Stimulated activated CD8-positive, alpha-beta memory T cell treated with anti-CD3 and anti-CD28 coated beads, Interleukin-4, amount 100 ng/mL, for 24 hours (primary cell): Measurements from ENCODE around the gene SLC39A6.
"Not testable (repeated sequence)": the region's sequence is repeated elsewhere in the genome, so short reads cannot be mapped to it uniquely, and the experiment has no call there.

ENCODE experiments used
- DNase-seq: peaks from one replicate; pipeline ENCODE4 v3.0.0-alpha.2; 2020; ENCODE audit warnings: low read depth

SLC39A6 gene

GRCh38 chr18:36132756-36133155 is 3.6 kb upstream of the SLC39A6 start:
- DNase-seq, result no peak

- DNase-seq, result no peak
Observed at GRCh38 chr18:36131692-36132483, 2.7 kb upstream of the SLC39A6 start.

DNA sequence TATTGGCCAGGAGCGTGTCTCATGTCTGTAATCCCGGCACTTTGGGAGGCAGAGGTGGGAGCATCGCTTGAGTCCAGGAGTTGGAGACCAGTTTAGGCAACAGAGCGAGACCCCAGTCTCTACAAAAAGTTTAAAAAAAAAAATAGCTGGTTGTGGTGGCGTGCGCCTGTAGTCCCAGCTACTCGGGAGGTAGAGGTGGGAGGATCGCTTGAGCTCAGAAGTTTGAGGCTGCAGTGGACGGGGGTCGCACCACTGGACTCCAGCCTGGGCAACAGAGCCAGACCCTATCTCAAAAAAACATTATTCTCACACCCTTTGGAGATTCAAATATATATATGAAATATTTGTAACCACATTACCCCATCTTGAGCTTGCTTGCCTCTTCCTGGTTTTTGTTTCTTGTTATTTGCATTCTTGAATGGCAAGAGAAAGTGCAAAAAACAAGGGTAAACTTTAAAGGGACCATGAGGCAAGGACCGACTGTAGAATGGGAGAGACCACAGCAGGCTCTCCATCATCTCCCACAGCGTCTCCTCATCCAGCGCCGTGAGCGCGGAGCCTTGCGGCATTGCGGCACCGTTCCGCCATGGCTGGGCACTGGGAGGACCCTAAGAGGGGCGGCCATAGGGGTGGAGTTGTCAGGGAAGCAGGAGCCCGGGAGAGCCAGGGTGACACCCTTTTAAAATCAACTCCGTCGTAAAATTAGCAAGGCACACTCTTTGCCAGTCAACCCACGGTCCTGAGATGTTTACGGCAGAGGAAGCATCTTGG is 1.9 kb upstream of the SLC39A6 start:
- no peak for DNase-seq

GRCh38 chr18:36130039-36130831 is 1.1 kb upstream of the SLC39A6 start:
- DNase-seq, result no peak

DNA sequence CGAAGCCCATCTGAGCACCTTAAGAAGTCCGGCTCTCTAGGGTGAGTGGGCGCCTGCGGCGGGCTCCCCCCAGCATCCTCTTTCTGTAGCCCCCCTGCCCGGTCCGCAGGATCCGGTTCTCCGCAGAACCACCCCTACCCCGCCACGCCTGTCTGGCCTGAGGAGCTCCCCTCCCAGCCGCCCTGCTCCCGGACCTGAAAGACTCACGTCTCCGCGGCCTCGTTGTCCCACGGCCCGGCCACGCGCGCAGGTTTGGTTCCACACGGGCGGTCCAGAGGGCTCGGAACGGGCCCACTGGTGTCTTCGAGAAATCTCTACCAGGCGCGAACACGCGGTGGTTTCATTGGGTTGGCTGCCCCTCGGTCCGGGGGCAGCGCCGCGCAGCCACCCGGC is 237 bp downstream of the SLC39A6 start:
- no peak for DNase-seq

- no peak for DNase-seq
Observed at GRCh38 chr18:36128530-36128870, 640 bp downstream of the SLC39A6 start.

DNA sequence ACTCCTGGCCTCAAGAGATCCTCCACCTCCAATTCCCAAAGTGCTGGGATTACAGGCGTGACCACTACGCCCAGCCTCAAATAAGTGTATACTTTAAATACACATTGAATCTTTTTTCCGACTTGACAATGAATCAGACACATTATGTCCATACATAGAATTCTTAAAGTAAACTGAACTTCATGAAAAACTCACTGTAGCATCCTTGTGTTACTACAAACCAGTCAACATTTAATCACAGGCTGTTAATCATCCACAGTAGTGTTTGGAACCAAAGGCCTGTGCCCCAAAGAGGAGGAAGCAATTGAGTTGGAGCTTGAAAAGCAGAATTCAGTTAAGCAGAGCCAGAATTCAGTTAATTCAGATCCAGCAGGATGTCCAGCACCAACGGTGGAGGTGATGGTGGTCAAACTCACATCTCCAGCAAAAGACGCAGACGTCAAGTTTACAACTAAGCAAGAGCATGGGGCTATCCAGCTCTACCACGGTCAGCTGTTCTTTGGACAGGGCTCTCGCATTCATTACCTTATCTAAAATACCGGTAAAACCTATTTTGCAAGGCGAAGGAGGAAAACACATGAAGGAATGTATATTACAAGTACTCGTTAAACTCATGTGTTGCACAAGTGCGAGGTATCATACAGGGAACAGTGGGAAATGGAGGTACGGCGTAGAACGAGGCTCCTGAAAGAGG is 1.2 kb downstream of the SLC39A6 start:
- DNase-seq, result no peak

DNA sequence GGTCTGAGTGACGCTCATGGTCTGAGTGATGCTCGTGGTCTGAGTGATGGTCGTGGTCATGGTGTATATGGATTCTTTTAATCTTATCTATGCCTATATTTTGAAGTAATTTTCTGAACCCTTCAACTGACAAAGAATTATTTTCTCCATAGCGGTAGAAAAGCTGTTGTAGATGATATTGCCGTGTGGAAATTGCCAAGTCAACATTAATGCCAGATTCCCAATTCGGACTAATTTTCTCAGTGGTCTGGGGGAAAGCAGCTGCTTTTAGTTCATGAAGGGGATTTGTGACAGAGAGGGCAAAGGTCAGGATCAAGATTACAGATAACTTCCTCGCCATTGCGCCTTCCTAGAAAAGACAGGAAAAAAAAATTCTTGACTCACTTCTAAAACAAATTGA is 2.5 kb downstream of the SLC39A6 start:
- DNase-seq, result no peak

DNA sequence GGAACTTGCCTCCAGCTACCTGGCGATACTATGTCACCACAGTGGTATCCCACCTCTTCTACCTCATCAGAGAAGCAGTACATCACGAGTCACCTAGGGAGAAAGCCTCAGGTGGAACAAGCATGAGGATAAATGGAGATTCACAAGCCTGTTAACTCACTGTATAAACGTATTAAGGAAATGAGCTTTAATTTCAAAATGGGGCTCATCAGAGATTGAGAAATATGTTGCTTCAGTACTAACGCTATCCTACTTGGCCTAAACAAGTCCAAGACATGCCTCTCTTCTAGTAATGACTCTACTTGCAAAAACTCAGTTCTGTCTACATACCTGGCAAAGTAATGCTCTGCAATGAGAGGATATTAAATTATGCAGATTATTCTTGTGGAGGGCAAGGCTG is 4.3 kb downstream of the SLC39A6 start:
- no peak for DNase-seq

DNA sequence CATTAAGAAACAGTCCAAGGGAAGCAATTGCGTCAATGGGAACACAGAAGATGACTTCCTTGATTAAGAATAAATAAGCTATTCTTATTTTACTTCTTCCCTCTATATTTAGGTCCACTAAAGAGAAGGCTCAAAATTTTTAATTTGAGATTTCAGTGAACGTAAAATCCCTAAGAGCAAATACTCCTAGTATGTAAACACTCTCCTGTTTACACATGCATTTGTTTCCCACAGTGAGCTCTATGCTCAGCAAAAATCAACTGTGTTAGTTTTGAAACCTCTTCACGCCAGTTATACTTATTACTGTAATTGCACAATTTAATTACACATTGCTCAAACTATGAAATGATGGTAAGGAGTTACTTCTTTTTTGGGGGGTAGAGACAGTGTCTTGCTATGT is 8.8 kb downstream of the SLC39A6 start:
- DNase-seq, result no peak

GRCh38 chr18:36116771-36117170 is 12.4 kb downstream of the SLC39A6 start:
- DNase-seq, result not testable (repeated sequence)

GRCh38 chr18:36114738-36115137 is 14.4 kb downstream of the SLC39A6 start:
- DNase-seq, result no peak

GRCh38 chr18:36114251-36114650 is 14.9 kb downstream of the SLC39A6 start:
- DNase-seq, result no peak

GRCh38 chr18:36112302-36112701 is 16.8 kb downstream of the SLC39A6 start:
- DNase-seq, result no peak

- no peak for DNase-seq
Observed at GRCh38 chr18:36109737-36110136, 19.4 kb downstream of the SLC39A6 start.

GRCh38 chr18:36108601-36109000 is 20.5 kb downstream of the SLC39A6 start:
- no peak for DNase-seq

DNA sequence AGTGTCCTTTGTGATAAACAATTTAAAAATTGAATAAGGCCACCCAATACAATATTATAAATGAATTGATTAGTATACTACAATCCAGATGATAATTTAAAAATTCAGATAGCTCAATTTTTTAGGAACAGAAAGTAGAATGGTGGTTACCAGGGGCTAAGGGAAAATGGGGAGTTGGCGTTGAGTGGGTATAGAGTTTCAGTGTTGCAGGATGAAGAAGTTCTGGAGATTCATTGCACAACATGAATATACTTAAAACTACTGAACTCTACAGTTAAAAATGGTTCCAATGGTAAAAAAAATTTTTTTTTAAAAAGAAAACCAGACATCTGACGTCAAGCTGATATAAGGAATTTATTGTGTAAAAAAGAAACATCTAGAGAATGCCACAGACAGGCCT is 20.9 kb downstream of the SLC39A6 start:
- DNase-seq, result no peak

- no peak for DNase-seq
Observed at GRCh38 chr18:36107477-36107876, 21.7 kb downstream of the SLC39A6 start.

DNA sequence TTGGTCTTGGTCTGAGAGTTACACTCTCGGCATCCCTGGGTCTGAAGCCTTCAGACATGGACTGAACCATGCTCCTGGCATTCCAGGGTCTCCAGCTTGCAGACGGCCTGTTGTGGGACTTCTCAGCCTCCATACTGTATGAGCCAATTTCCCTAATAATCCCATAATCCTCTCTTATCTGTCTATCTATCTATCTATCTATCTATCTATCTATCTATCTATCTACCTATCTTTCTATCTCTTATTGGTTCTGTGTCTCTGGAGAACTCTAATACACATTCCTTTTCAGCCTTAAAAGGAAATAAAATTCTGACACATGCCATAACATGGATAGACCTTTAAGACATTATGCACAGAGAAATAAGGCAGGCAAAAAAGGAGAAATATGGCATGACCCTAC is 24.4 kb downstream of the SLC39A6 start:
- no peak for DNase-seq

DNA sequence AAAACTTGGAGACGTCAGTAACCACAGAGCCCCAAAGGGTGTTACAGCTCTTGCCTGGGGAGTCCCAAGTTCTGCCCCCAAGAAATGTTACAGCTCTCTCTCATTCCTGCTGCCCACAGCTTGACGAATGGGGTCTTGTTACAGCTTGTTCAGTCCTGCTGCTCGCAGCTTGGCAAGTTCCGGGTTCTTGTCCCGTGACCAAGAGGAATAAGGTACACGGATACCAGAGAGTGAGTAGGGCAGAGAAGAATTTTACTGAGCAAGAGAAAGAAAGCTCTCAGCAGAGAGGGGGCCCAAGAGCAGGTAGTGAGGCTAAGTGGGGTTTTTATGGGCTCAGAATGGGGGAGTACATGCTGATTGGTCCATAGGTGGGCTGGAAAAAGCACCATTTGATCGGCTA is 27.2 kb downstream of the SLC39A6 start:
- no peak for DNase-seq

DNA sequence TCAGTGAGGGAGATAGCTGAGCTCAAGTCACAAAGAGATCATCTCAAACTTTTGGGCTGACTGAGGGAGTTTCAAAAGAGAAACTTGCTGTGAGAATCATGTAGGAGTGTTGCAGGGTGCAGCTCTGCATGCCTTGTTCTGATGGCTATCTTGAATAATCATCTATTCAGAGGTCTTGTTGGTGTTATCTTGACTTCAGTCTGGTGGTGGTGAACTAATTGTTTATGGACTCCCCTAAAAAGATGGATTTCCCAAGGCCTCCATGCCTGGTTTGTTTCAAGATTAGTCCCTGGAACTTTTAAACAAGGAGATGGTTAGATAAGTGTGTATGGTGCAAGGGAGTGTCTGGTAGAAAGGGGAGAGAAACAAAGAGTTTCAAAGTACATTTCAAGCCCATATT is 29.8 kb downstream of the SLC39A6 start:
- DNase-seq, result no peak

DNA sequence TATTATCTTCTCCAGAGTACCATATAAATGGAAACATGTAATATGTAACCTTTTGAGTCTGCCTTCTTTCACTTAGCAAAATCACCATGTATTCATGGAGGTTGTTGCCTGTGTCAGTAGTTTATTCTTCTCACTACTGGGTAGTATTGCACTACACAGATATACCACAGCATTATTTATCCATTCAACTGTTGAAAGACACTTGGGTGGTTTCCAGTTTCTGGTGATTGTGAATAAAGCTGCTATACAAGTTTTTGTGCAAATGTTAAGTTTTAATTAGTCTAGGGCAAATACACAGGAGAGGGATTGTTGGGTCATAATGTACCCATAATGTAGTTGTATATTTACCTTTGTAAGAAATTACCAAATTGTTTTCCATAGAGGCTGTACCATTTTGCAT is 32.2 kb downstream of the SLC39A6 start:
- no peak for DNase-seq
